Stimulated activated naive B cell treated with anti-CD40 and anti-IgM and Interleukin-4, amounts not matched to agents 10 μg/mL and 1 μg/mL and 100 μg/mL, for 72 hours (primary cell): ENCODE data around the gene STEAP4.

ENCODE experiments used
- ATAC-seq, 2 donors: fragments of 150-1000 bp; cut with Tn5 transposase; replicated peaks; 2 replicates each; pipeline ENCODE4 v1.10.0; 2021; ENCODE audit warnings: moderate library complexity in 1 of 2
- DNase-seq: peaks from one replicate; pipeline ENCODE4 v3.0.0; 2021
- H3K27ac Mint-ChIP-seq: one replicate; pipeline ENCODE4 v1.8.0; 2022; ENCODE audit warnings: mild to moderate bottlenecking, mixed read lengths
- H3K27me3 Mint-ChIP-seq, 2 donors: one replicate each; pipeline ENCODE4 v1.8.0; 2022; ENCODE audit warnings: mixed read lengths in 2 of 2
- H3K36me3 Mint-ChIP-seq, 2 donors: one replicate each; pipeline ENCODE4 v1.8.0; 2022; ENCODE audit warnings: mixed read lengths in 2 of 2, mild to moderate bottlenecking in 1 of 2
- H3K4me1 Mint-ChIP-seq, 2 donors: one replicate each; pipeline ENCODE4 v1.8.0; 2022; ENCODE audit warnings: mixed read lengths in 2 of 2, mild to moderate bottlenecking in 1 of 2
- H3K4me3 Mint-ChIP-seq, 2 donors: one replicate each; pipeline ENCODE4 v1.8.0; 2022; ENCODE audit warnings: mild to moderate bottlenecking in 2 of 2, mixed read lengths in 2 of 2, moderate library complexity in 1 of 2
- H3K9me3 Mint-ChIP-seq, 2 donors: one replicate each; pipeline ENCODE4 v1.8.0; 2022; ENCODE audit warnings: mixed read lengths in 2 of 2, mild to moderate bottlenecking in 1 of 2

Gene STEAP4

GRCh38 chr7:88324699-88325098 lies 18.0 kb upstream of the STEAP4 start:
- no peak overlapping the region for H3K4me3 Mint-ChIP-seq
- ATAC-seq: no peak
- H3K9me3 Mint-ChIP-seq: peaks cover 0 to 1% of the 10 kb centered on the region in 2 donors
- H3K27ac Mint-ChIP-seq: no peak overlapping the region
- no peaks in the 10 kb centered on the region for H3K27me3 Mint-ChIP-seq
- H3K36me3 Mint-ChIP-seq: no peaks in the 10 kb centered on the region
- DNase-seq: no peak
- H3K4me1 Mint-ChIP-seq: peaks cover 5 to 14% of the 10 kb centered on the region in 2 donors

GRCh38 chr7:88322151-88322550 lies 15.5 kb upstream of the STEAP4 start:
- Mint-ChIP-seq H3K27me3 (peaks cover 0 to 5% of the 10 kb centered on the region in 2 donors), H3K4me1 (peaks cover 5 to 14% of the 10 kb centered on the region in 2 donors), H3K36me3 (no peaks in the 10 kb centered on the region), H3K4me3 (no peak overlapping the region), H3K9me3 (peaks cover 0 to 1% of the 10 kb centered on the region in 2 donors), H3K27ac (no peak overlapping the region)
- DNase-seq (no peak), ATAC-seq (peak; percentile 62 to 81)

DNA sequence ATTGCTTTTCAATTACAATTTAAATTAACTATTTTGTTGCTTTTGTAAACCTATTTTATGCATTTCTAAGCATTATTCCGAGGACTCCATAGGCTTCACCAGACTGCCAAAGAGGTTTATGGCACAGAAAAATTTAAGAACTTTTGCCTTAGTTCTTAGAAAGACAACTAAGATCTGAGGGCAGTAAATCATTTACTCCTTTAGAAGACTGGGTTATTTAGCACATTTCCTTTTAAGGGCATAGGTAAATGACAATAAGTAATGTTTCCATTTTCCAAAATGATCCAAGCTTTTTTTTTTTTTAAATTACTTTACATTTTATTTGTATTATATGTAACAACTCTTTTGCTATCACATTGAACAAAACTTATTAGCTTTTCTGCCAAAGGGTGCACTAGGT lies 15.0 kb upstream of the STEAP4 start:
- Mint-ChIP-seq H3K27ac (no peak overlapping the region), H3K9me3 (no peaks in the 10 kb centered on the region), H3K4me3 (no peak overlapping the region), H3K27me3 (peaks cover 0 to 5% of the 10 kb centered on the region in 2 donors), H3K36me3 (no peaks in the 10 kb centered on the region), H3K4me1 (peaks cover 5 to 14% of the 10 kb centered on the region in 2 donors)
- ATAC-seq: no peak
- DNase-seq: no peak

- ATAC-seq (no peak), DNase-seq (no peak)
- no peak overlapping the region for H3K4me3 Mint-ChIP-seq
These were observed 11.5 kb upstream of the STEAP4 start for GRCh38 chr7:88318196-88318595.

DNA sequence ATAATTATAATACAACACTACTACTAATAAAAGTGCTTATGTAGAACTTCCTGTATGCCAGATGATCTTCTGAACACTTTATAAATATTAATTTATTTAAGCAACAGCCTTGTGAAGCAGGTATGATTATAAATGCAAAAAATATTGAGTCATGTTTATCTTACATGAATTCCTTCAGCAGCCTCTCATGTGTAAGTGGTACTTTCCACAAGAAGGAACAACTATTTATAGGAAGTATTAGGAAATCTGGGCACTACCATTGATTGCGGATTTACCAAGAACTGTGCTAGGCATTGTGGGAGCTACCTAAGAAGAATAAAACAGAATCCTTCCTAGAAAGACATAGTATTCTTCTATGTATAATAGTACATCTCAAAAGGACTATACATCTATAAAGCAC lies 10.7 kb upstream of the STEAP4 start:
- H3K27me3 Mint-ChIP-seq: peaks cover 5 to 6% of the 10 kb centered on the region in 2 donors
- no peak overlapping the region for H3K4me3 Mint-ChIP-seq
- H3K27ac Mint-ChIP-seq: no peak overlapping the region
- H3K9me3 Mint-ChIP-seq: peaks cover 0 to 2% of the 10 kb centered on the region in 2 donors
- DNase-seq (no peak), ATAC-seq (no peak)
- H3K4me1 Mint-ChIP-seq: peaks cover 2 to 7% of the 10 kb centered on the region in 2 donors
- H3K36me3 Mint-ChIP-seq: no peaks in the 10 kb centered on the region

More at GRCh38 chr7:88318196-88318595, 11.5 kb upstream of the STEAP4 start:
- Mint-ChIP-seq H3K27ac (no peak overlapping the region), H3K27me3 (peaks cover 5% of the 10 kb centered on the region in 2 donors), H3K36me3 (no peaks in the 10 kb centered on the region), H3K4me1 (peaks cover 3 to 15% of the 10 kb centered on the region in 2 donors), H3K9me3 (peaks cover 0 to 2% of the 10 kb centered on the region in 2 donors)

GRCh38 chr7:88316456-88316855 lies 9.8 kb upstream of the STEAP4 start:
- Mint-ChIP-seq H3K4me3 (no peak overlapping the region), H3K4me1 (peaks cover 2 to 7% of the 10 kb centered on the region in 2 donors), H3K27ac (no peak overlapping the region), H3K9me3 (peaks cover 0 to 2% of the 10 kb centered on the region in 2 donors), H3K27me3 (peaks cover 5 to 6% of the 10 kb centered on the region in 2 donors), H3K36me3 (no peaks in the 10 kb centered on the region)
- ATAC-seq (no peak), DNase-seq (no peak)

- H3K4me3 Mint-ChIP-seq: no peak overlapping the region
- peak; percentile 72 to 76 for ATAC-seq
- peaks cover 0 to 2% of the 10 kb centered on the region in 2 donors for H3K9me3 Mint-ChIP-seq
- no peak overlapping the region for H3K27ac Mint-ChIP-seq
- DNase-seq: no peak
- no peaks in the 10 kb centered on the region for H3K36me3 Mint-ChIP-seq
- peaks cover 2 to 7% of the 10 kb centered on the region in 2 donors for H3K4me1 Mint-ChIP-seq
- H3K27me3 Mint-ChIP-seq: peaks cover 5 to 6% of the 10 kb centered on the region in 2 donors
These were observed 8.8 kb upstream of the STEAP4 start for GRCh38 chr7:88315522-88315921.

DNA sequence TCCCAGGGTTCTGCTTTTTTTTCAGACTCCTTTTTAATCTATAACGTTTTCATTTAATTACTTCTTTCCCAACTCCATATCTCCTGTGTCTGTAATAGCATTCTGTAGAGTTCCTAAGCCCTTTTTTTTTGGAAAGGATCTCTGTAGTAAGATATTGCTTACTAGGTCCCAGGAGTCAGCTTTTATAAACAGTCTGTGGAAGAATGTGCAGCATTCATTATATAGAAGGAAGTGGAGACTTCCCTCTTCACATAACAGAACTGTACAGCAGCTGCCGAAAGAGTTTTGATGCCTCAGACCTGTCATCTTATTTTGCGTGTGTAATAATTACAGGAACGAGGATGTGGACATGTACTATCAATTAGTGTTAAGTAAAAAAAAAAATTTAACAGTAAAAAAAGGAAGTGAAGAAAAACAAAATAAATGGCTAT lies 7.4 kb upstream of the STEAP4 start:
- Mint-ChIP-seq H3K4me1 (peaks cover 2 to 7% of the 10 kb centered on the region in 2 donors), H3K27ac (no peak overlapping the region), H3K4me3 (no peak overlapping the region), H3K36me3 (no peaks in the 10 kb centered on the region), H3K9me3 (peaks cover 0 to 2% of the 10 kb centered on the region in 2 donors), H3K27me3 (peaks cover 4 to 6% of the 10 kb centered on the region in 2 donors)
- DNase-seq (no peak), ATAC-seq (peak; percentile 41 to 44)

- ATAC-seq: no peak
- Mint-ChIP-seq H3K4me1 (peaks cover 2 to 7% of the 10 kb centered on the region in 2 donors), H3K4me3 (no peak overlapping the region), H3K36me3 (no peaks in the 10 kb centered on the region), H3K27ac (no peak overlapping the region), H3K27me3 (peaks cover 4 to 14% of the 10 kb centered on the region in 2 donors), H3K9me3 (peaks cover 0 to 2% of the 10 kb centered on the region in 2 donors)
- no peak for DNase-seq
These were observed 5.5 kb upstream of the STEAP4 start for GRCh38 chr7:88312061-88312663.

DNA sequence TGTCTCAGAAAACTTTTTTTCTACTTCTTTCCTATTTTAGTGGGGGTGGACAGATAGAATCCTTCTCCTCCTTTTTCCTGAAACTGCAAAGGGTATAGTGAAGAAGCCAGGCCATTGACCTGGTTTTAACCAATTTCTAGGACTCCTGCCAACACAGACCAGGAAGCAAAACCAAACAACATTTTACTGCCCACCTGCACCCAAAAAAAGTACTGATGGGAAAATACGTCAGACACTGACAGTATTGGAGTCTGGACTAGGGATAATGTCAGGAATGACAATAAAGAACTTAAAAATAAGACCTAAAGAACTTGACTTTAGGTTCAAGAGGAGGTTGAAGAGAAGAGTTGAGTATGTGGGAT lies 5.0 kb upstream of the STEAP4 start:
- Mint-ChIP-seq H3K27me3 (peaks cover 8 to 19% of the 10 kb centered on the region in 2 donors), H3K36me3 (no peaks in the 10 kb centered on the region), H3K27ac (no peak overlapping the region), H3K4me1 (peaks cover 2 to 10% of the 10 kb centered on the region in 2 donors), H3K4me3 (no peak overlapping the region), H3K9me3 (peaks cover 0 to 2% of the 10 kb centered on the region in 2 donors)
- no peak for DNase-seq
- no peak for ATAC-seq

DNA sequence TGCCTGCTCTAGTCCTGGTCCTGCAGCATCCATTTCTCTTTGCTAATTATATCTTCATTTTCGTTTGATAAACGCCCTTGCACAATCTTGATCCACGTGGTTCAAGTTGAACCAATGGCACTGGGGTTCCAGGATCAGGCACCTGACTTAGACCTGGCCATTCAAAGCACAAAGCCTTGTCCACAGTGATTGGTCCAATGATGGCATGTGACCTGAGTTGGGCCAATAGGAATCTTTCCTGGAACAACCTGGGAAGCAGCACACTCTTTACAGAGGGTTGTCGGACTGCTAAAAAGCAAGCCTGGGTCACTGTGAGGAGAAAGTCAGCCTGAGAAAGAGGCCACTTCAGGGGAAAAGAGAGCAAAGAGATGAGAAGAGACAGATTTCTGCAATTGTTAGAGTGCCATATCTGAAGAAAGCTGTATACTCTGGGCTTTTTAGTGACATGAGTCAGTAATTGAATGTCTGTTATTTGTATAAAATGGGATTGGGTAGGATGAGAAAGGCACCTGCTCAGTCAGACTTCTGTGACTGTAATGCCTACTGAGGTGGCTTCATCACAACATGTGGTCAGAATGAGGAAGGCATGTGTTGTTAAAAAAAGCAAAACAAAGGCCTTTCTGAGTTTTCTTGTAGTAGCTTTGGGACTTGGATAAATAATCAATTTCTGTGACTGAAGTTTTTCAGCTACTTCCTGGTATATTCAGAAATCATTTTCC lies 4.4 kb upstream of the STEAP4 start:
- ATAC-seq: no peak
- Mint-ChIP-seq H3K27me3 (peaks cover 12 to 23% of the 10 kb centered on the region in 2 donors), H3K9me3 (no peaks in the 10 kb centered on the region), H3K4me1 (peaks cover 4 to 13% of the 10 kb centered on the region in 2 donors), H3K4me3 (no peak overlapping the region), H3K36me3 (no peaks in the 10 kb centered on the region), H3K27ac (no peak overlapping the region)
- DNase-seq: no peak

DNA sequence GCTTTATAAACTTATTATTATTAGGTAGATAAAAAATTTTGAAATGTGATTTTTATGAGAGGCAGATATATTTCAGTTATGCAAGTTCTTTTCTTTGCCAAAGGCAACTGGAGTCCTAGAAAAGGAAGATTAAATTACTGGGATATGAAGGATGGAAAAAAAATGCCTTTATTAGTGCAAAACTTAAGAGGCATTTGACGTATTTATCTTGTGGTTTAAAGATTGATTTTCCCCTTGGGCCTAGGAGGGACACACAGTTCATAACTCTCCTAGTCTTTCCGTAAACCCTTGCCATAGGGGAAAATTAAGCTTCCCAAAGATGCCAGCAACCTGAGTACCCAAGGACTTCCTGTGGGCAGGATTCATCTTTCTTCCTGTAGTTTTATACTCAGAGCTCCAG lies 3.1 kb upstream of the STEAP4 start:
- ATAC-seq: no peak
- peaks cover 2 to 6% of the 10 kb centered on the region in 2 donors for H3K4me1 Mint-ChIP-seq
- peaks cover 15 to 29% of the 10 kb centered on the region in 2 donors for H3K27me3 Mint-ChIP-seq

DNA sequence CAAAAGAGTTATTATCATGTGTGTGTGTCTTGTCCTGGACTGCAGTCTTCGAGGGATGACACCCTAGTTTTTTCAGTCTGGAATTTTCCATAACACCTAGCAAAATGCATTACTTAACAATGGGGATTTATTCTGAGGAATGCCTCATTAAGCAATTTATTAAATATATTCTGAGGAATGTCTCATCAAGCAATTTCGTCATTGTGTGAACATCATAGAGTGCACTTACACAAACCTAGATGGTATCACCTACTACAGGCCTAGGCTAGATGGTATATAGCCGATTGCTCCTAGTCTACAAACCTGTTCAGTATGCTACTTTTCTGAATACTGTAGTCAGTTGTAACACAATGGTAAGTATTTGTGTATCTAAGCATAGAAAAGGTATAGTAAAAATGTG lies 1.1 kb upstream of the STEAP4 start:
- H3K4me1 Mint-ChIP-seq: peaks cover 2 to 6% of the 10 kb centered on the region in 2 donors
- DNase-seq (no peak), ATAC-seq (no peak)
- H3K4me3 Mint-ChIP-seq: no peak overlapping the region
- H3K27ac Mint-ChIP-seq: no peak overlapping the region
- peaks cover 15 to 23% of the 10 kb centered on the region in 2 donors for H3K27me3 Mint-ChIP-seq
- no peaks in the 10 kb centered on the region for H3K36me3 Mint-ChIP-seq
- no peaks in the 10 kb centered on the region for H3K9me3 Mint-ChIP-seq

More for the DNA sequence above, 3.1 kb upstream of the STEAP4 start:
- Mint-ChIP-seq H3K9me3 (no peaks in the 10 kb centered on the region), H3K4me3 (no peak overlapping the region), H3K36me3 (no peaks in the 10 kb centered on the region), H3K27ac (no peak overlapping the region)
- DNase-seq: no peak

DNA sequence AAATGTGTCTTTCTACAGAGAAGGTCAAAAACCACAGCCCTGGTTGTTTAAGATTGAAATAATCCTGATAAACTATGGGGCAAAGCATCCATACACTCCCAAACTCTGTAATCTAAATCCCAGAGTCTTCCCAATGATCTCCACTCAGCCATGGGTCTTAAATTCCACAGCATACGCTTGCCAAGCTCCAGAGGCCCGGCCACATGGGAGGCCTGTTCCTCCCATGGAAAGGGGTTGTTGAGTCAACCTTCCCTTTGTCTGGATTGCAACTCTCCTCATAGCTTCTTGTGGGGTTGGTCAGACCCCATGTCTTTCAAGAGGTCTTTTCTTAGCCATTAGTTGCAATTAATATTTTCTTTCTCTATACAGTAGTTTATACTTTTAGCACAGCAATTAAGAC lies 718 bp upstream of the STEAP4 start:
- ATAC-seq (no peak), DNase-seq (no peak)
- peaks cover 2 to 6% of the 10 kb centered on the region in 2 donors for H3K4me1 Mint-ChIP-seq
- H3K9me3 Mint-ChIP-seq: no peaks in the 10 kb centered on the region
- H3K27ac Mint-ChIP-seq: no peak overlapping the region
- H3K36me3 Mint-ChIP-seq: no peaks in the 10 kb centered on the region
- peaks cover 16 to 23% of the 10 kb centered on the region in 2 donors for H3K27me3 Mint-ChIP-seq
- H3K4me3 Mint-ChIP-seq: no peak overlapping the region

DNA sequence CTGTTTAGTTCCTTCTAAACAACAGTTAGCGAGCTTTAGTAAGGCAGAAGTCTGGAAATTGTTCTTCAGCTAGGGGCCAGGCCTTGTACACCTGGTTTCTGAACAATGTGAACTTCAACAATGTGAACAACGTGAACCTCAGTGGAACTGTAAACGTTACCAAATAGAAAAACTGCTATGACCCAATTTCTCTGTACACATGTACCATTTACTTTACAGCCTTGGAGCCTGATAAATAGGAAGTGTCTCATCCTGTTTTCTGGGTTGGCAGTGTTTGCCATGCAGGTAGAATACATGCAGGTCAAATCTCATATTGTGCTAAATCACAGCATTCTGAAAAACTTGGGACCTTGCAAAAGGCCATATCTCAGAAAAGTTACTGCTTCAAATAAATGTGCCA lies 1.6 kb downstream of the STEAP4 start:
- Mint-ChIP-seq H3K36me3 (no peaks in the 10 kb centered on the region), H3K27ac (no peak overlapping the region), H3K4me3 (no peak overlapping the region), H3K4me1 (peaks cover 2 to 6% of the 10 kb centered on the region in 2 donors), H3K9me3 (no peaks in the 10 kb centered on the region), H3K27me3 (peaks cover 21 to 39% of the 10 kb centered on the region in 2 donors)
- ATAC-seq (no peak), DNase-seq (no peak)
